HG03575 (cell line): ENCODE data around the gene ERC1.

Experiments
- ATAC-seq: cut with Tn5 transposase; IDR thresholded peaks from one replicate; pipeline ENCODE4 v1.9.1; 2021; ENCODE audit not compliant: unreplicated experiment, insufficient number of reproducible peaks, low FRiP score; ENCODE audit errors: extremely low read depth

The ERC1 gene

DNA sequence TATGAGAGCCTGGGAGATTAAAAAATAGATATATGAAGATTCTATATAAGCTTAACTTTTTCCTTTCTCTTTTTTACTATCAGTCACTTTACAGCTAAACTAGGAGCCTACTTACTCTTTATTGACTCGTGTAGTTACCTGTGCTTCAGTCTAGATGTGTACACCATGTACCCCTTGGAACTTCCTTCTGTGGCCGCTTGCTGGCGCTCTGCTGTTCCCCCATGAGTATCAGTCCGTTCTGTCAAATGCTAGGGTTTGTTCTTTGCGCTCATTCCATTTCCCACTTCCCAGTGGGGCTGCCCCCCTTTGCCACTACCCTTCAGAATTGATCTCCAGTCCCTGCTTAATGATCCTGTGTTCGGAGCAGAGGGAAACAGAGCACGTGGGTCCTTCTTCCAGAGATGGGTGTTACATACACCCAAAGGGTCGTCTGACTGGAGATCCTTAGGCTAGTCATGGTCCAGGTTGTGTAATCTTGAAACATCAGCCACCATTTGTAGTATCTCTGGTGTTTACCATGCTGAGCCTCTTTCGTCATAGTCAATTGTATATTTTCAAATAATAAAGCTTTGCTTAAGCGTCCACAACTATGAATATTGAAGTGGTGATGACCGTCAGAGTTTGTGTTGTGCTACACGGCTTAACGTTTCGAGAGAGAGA lies 443.4 kb downstream of the ERC1 start:
- no peak for ATAC-seq

DNA sequence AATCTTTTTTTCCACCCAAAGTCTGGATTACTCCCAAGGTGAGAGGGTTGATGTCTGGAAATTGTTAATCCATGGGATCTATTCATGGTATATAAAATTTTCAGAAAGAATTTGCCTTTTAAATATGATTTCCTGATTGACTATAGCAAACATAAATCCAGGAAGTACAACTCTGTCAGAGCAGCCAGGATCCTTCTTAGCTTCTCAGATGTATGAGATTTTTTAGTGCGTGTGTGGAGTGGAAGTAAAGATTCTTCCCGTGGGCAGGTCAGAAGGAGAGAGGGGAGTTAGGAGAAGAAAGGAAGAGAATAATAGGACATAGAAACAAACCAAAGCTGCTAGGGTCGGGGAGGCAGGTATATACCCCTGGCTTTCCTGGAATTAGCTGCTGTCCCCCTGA lies 444.0 kb downstream of the ERC1 start:
- ATAC-seq = no peak

DNA sequence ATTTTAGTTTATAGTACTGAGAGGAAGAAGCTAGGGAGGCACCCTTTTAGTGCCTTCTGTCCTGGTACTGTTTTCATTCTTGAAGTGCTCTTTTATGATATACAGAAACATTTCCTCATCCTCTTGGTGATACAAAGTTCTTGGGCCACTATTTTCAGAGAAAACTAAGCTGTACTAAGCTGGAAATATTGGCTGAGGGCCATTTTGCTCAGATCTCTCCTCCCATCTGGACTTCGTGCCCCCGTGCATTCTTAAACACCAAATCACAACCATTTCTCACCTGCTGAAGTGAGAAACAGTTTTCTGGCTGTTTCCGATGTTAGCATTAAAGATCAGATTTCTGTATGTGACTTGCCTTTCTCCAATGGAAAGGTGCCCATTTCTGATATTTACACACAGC lies 444.4 kb downstream of the ERC1 start:
- ATAC-seq = no peak

DNA sequence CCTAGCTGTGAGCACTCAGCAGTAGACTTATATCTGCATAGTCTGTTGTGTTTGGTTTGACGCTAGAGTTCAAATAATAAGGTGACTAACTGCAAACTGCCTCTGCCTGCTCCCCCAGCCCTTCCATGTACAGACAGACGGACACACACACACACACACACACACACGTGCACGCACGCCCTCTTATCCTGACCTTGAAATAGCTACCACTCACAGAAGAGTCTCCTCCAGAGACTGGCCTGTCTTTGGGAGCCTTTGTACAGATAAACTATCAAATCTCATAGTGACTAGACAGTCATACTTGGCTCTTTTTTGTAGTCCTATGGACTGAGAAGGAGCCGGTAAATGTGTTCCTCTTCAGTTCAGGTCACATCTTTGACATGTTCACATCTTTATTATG lies 445.0 kb downstream of the ERC1 start:
- ATAC-seq = no peak

DNA sequence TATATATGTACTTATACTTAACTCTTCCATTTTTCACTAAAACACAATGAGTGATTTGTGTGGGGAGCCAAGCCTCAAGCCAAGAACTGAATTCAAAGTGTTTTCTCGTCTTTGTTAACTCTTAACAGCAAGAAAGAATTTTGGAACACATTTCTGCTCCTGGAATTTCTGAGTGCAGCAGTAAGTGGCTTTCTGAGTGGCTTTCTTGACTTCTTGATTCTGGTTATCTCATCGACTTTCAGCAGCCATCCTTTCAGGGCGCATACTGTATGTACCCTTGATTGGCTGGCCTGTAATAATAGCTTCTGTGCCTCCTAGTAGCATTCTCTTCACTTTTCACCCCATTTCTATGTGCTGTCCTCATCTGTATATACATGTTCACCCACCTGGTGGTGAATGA lies 446.0 kb downstream of the ERC1 start:
- ATAC-seq = no peak

DNA sequence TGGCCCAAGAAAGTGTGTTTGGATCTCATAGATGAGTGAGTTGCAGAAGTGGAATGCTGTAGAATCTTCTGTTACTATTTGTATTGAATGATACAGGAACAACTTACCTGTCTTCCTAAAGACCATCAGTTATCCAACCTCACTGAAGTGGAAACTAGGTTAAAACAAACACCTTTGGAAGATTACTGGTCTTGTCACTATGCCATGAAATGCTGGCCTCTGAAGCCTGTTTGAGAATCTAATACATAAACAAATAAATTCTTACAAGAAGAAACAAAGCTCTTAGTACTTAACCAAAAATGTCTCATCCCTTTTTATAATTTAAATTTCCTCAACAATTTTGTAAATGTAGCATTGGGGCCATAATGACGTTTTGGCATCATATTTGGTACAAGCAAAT lies 448.2 kb downstream of the ERC1 start:
- ATAC-seq = no peak

DNA sequence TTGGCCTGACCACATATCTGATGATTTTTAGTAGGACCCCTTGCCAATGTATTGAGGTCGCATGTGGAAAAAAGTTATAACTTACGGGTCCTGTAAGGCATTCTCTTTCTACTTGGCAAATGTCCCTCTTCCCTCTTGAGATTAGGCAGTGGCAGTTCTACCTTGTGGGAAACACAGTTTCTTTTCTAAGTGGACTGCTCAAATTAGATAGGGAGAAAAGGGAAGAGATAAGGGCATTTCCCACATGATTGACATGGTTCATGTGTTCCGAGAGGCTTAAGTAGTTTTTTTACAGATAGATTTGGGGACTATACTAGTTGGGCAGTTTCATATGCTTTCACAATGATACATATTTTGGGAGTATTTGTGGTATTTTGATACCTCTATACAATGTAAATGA lies 448.7 kb downstream of the ERC1 start:
- no peak for ATAC-seq

DNA sequence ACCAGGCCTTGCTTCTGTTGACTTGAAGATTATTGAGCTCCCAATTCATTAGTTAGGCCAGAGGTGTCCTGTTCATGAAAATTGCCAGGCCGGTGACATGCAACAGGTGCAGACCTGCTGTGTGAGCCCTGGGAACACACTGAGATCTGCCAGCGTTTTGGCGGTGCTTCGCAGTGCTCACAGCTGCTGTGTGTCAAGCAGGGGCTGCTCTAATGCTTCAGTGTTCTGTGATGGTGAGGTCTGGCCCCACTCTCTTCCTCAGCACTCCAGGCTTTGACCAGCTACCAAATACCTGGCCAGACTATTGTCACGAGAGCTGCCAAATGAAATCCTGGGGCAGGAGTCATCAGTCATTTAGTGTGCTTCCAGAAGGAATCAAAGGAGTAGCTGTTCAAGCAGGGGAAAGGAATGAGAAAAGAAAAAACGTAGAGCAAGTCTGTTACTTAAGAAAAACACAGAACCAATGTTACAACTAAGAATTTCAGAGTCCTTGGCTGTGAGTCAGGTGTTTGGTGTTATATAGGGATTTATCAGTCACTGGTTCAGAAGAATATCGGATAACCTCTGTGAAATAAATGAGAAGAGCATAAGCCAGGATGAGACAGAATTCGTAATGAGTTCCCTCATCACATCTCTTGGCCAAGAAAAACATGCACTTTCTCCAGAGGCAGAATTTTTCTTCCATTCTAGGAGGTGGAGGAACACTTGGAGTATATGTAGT lies 452.6 kb downstream of the ERC1 start:
- ATAC-seq = no peak

DNA sequence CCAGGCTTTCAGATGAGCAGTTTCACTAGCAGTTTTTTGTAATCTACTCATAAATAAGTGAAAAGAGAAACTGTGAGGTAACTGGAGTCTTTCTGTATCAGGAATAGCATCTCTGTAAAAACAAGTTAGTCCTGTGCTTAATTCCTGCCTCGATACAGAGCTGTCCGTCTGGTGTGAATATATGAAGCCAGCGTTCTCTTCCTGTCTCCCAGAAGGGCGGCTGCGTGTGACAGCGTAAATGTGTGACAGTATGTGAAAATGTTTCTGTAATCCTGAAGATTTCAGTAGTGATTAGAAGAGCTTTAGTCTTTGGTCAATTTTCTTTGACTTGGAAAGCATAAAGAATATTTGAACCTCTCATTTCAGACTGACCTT lies 453.1 kb downstream of the ERC1 start:
- ATAC-seq = no peak

DNA sequence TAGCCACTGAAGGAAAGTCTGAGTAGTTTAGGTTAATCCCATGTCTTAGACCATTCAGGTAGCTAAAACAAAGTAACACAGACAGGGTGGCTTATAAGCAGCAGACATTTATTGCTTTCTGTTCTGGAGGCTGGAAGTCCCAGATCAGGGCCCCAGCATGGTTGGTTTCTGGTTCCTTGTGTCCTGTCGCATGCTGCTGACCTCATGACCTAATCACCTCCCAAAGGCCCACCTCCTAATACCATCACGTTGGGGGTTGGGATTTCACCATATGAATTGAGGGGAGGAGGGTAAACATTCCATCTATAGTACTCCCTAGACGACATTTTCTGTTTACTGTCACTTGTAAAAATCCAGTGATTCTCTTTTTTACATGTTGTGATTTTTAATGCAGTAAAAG lies 454.8 kb downstream of the ERC1 start:
- no peak for ATAC-seq

DNA sequence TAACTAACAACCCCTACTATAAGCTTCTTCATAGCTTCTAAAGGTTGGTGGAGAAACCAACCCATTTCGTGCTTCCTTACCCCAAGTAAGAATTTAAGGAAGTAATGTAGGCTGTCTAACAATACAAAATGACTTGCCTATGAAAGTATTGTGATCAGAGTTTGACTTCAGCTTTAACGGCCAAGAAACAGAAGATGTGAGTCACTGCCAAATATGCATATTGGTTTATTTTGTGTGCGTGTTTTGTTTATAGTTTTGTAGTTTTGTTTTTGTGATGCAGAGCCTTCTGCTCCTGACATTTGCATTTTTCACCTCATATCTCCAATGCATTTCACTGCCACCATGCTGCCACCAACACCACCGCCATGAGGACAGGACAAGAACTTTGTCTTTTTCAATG lies 457.3 kb downstream of the ERC1 start:
- no peak for ATAC-seq

DNA sequence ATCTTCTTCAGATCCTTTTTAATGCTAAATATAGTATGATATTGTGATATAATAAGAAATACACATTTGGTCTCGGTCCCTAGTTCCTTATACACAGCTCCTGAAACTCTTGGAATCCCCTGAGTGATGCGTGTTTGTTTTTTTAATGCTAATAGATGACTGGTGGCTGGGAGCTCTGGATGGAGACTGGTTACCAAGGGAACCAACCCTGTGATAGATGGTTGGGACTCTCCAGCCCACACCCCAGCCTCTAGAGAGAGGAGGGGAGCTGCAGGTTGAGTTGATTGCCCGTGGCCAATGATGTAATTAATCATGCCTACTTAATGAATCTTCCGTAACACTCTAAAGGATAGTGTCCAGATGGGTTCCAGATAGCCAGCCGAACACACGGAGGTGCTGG lies 462.8 kb downstream of the ERC1 start:
- no peak for ATAC-seq

DNA sequence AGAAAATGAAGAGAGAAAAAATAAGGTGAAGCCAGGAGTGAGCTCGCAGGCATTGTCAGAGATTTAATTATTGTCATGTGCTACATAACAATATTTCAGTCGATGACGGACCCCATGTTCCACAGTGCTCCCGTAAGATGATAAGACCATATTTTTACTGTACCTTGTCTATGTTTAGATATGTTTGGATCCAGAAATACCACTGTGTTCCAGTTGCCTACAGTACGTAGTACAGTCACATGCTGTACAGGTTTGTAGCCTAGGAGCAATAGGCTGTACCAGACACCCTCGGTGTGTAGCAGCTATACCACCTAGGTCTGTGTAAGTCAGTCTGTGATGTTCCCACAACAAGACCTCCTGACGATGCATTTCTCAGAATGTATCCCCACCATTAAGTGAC lies 465.9 kb downstream of the ERC1 start:
- no peak for ATAC-seq

DNA sequence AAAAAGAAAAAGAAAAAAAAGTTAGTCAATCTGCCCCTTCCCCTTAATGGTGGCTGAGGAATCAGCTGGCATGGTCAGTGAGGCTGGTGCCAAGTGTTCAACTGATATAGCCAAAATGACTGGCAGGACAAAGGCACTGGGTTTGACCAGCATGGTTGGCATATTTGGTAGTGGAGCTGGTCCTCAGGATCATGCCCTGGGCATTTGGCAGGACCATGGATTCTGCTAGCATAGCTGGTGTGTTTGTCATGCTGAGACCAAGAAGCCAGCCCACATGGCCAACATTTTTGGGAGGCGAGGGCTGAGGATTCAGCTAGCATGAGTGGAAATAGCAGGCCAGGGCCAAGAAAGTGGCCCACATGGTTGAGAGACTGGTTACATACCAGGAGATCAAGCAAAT lies 466.9 kb downstream of the ERC1 start:
- no peak for ATAC-seq

DNA sequence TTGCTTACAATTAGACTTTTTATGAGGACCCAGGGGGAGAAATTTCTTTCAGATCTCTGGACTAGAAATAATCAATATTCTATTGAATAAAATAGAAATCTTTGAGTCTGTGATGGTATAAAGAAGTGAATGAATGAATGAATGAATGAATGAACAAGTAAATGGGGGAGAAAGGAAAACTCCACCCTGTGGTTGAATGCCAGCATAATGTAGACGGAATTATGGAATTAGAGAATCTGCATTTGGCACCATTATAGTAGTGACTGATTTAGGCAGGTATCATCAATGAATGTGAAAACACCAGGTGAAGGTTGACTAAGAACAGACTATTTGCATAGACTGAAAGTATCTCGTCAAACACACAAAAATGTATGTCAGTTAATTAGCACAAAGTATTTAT lies 468.3 kb downstream of the ERC1 start:
- ATAC-seq = no peak

DNA sequence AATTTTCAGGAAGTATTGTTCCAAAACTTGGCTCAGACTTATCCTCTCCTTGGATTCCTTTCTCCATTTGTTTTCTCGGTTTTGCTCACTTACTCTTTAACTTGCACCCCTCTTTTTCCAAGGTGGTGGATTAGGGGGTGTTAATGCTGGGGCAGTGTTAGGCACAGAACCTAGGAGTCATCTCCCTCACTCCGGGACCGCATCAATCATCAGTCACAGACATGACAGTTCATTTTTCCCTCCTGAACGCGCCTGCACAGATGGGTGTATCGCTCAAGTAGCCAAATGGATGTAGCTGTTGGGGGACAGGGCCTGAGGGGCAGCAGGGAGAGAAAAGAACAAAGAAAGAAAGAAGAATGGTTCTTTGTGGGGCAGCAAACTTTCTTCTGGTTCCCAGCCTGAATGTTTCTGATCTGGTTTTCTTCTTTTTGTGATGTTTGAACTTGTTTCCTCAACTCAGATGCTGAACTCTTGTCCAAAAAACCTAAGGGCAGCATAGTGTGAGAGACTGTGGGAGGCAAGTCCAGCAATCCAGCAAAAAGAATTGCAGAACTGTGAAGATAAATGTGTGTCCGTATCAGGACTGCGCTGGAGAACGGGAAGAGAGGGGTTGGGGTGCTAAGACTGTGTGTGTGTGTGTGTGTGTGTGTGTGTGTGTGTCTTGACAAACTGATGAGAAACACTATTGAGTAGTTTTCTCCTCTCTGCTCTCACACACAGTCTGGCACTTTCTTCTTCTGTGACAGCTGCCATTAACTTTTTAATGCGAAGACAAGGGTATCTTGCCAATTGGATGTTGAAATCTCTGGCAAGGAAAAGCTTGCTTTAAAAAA lies 472.3 kb downstream of the ERC1 start:
- ATAC-seq = no peak

DNA sequence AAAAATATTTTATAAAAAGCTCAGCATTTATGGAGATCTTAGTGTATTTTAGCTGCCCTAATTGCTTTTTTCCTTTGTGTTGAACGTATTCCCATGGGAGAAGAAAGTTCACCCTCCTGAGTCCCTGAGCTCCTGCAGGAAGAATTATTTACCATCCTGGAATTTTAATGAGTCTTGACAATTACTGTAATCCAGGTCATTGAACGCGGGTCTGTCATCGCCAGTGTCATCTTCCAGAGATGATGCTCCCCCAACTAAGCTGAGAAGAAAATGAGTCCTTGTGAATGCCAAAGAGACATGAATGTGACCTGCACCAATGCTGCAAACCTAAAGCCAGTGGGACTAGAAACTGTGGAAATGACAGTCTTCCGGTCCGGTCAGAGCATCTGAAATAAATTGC lies 473.9 kb downstream of the ERC1 start:
- ATAC-seq = no peak

DNA sequence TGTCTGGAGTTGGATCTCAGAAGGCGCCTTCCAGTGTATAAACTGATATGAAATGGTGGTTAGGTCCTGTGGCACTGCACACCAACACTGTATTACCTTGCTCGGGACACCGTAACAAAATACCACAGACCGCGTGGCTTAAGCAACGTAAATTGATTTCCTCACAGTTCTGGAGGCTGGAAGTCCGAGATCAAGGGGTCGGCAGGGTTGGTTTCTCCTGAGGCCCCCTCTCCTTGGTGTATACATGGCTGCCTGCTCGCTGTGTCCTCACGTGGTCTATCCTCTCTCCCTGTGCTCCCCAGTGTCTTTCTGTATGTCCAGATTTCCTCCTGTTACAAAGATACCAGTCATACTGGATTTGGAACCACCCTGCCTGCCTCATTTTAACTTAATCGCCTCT lies 475.0 kb downstream of the ERC1 start:
- no peak for ATAC-seq

DNA sequence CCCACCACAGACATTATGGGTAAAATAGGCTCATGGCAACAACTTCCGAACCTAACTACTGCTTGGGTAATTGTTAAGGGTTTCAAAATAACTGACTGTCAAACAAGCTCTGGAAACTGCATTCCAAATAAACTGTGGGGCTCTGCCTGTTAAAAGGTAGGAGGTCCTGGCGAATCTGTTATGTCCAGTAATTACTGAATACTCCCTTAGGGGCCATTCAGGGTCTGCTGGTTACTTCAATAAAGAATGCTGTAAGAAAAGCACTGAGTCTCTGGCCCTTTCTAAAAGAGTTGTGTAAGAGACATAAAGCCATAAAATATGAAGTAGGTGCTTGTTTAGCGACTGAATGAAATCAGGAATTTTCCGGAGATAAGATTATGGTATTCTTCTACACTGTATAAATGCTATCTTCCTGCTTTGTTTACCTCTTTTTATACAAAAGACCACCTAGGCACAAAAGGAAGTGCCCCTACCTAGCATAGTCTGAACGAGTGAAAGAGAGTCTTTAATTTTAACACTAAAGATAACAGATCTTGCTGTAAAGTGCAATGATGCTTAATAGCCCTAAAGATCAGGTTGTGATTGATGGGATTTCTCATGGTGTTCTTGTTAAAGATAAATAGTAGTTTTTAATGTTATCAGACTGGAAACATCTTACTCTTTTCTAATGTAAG lies 475.6 kb downstream of the ERC1 start:
- ATAC-seq = no peak

DNA sequence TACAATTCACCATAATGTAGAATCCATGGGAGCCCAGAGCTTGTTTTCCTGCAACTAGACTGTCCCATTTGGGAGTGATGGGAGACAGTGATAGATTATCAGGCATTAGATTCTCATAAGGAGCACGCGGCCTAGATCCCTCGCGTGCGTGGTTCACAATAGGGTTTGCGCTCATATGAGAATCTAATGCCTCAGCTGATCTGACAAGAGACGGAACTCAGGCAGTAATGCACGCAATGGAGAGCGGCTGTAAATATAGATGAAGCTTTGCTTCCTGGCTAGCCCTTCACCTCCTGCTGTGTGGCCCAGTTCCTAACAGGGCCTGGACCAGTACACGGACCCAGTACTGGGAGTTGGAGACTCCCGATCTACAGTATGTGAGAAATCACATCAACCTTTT lies 476.7 kb downstream of the ERC1 start:
- ATAC-seq = no peak
